DMS53 treated with DMSO at 0.1 percent for 48 hours (cell line): ENCODE measurements around the gene UFSP1.

Experiments
- DNase-seq: peaks from one replicate; lab custom pipeline; 2025; ENCODE audit not compliant: unreplicated experiment; lab: John Stamatoyannopoulos, UW

Gene UFSP1

GRCh38 chr7:100882785-100883526 is 6.6 kb downstream of the UFSP1 start:
- DNase-seq = no peak

DNA sequence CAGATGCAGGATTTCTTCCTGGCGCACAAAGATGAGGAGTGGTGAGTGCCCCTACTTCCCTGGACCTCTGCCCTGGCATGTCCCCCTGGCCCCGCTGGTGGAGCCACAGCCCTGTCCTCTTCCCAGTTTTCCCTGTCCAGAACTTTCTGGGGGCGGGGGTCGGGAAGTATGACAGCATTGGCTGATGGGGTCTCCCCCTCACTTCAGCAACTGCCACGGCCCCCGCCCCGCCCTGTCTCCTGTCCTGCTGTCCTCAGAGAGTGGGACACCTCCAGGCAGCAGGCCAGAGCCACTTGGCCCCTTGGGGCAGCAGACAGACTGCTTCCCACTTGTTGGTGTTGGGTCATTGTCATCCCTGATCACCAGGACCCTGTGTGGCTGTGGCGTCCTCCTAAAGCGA is 7.3 kb downstream of the UFSP1 start:
- DNase-seq = no peak

- DNase-seq = no peak
Measured at GRCh38 chr7:100881136-100881535, 8.4 kb downstream of the UFSP1 start.

DNA sequence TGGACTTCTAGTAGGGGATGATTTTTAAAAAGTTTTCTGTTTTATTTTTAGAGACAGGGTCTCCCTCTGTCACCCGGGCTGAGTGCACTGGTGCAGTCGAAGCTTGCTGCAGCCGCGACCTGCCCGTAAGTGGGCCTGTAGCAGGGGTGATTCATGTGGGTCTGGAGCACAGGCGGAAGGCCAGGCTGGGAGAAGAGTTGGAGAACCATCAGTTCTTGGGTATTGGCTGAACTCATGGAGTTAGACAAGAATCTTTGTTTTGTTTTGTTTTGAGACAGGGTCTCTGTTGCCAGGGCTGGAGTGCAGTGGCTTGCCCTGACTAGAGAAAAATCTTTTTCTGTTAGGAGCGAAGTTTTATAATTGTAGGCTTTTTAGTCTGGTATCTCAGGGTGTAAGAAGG is 8.9 kb downstream of the UFSP1 start:
- DNase-seq = no peak

DNA sequence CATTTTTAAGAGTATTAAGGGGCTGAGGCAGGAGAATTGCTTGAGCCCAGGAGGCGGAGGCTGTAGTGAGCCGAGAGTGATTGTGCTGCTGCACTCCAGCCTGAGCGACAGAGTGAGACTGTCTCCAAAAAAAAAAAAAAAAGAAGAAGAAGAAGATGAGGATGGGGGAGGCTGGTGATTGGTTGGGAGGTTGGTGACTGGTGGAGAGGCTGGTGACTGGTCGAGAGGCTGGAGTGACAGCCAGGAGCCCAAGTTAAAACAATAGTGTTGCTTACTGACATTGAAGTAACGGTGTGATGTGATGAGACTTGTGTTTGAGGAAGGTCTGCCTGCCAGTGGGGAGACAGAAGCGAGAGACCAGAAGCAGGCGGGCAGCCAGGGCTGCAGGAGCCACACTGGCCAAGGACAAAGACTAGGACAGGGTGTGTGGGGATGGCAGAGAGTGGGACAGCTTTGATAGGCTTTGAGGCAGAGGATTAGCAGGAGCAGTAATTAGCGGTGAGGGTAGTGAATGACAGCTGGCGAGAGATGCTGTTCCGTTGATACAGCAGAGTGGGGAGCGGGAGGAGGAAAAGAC is 9.7 kb downstream of the UFSP1 start:
- no peak for DNase-seq

DNA sequence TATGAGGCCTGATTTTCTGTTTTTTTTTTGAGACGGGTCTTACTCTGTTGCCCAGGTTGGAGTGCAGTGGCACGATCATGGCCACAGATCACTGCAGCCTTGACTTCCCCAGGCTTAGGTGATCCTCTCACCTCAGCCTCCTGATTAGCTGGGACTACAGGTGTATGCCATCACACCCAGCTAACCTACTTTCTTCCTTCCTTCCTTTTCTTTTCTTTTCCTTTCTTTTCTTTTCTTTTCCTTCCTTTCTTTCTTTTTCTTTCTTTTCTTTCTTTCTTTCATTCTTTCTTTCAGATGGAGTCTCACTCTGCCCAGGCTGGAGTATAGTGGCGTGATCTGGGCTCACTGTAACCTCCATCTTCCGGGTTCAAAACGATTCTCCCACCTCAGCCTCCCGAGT is 10.8 kb downstream of the UFSP1 start:
- no peak for DNase-seq

GRCh38 chr7:100878013-100878412 is 11.5 kb downstream of the UFSP1 start:
- DNase-seq = no peak

DNA sequence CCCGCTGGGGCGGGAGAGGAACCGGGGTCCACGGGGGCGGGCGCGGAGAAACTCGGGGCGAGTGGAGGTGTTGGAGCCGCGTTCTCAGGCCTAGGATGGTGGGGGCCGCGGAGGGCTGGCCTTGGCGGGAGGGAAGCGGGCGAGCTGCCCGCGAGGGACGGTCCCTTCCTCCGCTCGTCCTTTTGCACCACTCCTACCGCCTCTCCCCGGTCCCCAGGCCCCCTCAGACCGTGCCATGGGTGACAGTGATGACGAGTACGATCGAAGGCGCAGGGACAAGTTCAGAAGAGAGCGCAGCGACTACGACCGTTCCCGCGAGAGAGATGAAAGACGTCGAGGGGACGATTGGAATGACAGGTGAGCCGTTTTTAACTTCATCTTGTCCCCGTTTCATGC is 14.2 kb downstream of the UFSP1 start:
- no peak for DNase-seq

DNA sequence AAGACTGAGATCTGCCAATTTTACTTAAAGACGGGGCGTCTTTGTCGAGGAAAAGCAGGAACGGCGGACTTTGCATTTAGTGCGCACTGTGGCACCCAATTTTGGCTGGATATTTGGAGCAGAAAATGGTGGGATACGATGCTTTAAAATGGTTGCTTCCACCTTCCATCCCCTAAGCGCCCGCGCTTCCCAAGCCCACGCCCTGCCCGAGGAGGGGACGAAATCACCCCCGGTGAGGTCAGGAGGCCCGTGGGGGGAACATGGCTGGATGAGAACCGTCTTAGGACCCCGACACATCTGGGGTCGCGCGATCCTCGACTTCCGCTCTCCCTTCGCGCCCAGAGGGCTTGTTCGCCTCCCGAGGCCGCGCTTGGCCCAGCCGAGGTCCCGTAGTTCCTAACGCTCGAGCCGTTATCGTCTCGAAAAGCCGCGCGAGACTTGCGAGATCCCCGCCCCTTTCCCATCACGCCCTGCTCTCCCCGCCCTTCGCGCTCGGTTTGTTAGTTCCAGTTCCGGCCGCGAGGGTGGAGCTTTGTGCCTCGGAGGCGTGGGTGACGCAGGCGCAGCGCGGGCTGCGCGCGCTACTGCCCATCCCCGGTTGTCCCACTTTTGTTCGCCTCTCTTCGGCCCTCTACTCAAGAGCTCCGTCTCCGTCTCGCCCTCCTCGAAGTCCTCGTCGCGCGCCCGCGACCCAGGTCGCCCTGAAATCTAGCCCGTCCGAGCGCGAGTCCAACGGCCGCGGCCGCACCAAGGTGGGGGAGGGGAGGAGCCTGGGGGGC is 14.7 kb downstream of the UFSP1 start, which contains the start of gene SRRT:
SRRT (plus strand) TSS at position 527 of the 779 bp plus-strand sequence. CDS start 488 bp downstream, outside the sequence.
- DNase-seq = peak; percentile 97

DNA sequence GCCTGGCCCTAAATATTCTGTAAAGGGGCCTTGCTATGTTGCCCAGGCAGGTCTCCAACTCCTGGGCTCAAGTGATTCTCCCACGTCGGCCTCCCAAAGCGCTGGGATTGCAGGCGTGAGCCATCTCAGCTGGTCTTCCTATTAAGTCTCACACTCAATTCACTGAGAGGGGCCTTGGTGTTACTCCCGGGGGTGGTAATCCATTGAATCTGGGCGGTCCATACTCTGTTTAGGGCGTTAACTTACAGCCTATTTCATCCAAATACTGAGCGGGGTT is 15.3 kb downstream of the UFSP1 start:
- DNase-seq = no peak

DNA sequence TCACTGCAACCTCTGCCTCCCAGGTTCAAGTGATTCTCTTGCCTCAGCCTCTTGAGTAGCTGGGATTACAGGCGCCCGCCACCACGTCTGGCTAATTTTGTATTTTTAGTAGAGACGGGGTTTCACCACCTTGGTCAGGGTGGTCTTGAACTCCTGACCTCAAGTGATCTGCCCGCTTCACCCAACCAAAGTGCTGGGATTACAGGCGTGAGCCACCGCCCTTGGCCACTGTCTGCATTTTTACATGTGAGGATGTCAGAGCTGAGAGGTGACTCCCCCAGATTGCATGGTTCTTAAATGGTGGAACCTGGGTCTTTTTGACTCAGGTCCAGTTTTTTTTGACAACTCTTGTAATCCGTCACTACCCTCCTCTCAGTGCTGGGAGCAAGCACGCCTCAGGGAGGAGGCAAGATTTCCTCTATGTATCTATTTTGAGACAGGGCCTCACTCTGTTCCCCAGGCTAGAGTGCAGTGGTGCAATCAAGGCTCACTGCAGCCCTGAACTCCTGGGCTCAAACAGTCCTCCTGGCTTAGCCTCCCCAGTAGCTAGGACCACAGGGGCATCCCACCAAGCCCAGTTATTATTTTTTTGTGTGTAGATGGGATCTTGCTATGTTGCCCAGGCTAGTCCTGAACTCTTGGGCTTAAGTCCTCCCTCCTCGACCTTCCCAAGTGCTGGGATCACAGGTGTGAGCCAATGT is 15.8 kb downstream of the UFSP1 start:
- DNase-seq = no peak

DNA sequence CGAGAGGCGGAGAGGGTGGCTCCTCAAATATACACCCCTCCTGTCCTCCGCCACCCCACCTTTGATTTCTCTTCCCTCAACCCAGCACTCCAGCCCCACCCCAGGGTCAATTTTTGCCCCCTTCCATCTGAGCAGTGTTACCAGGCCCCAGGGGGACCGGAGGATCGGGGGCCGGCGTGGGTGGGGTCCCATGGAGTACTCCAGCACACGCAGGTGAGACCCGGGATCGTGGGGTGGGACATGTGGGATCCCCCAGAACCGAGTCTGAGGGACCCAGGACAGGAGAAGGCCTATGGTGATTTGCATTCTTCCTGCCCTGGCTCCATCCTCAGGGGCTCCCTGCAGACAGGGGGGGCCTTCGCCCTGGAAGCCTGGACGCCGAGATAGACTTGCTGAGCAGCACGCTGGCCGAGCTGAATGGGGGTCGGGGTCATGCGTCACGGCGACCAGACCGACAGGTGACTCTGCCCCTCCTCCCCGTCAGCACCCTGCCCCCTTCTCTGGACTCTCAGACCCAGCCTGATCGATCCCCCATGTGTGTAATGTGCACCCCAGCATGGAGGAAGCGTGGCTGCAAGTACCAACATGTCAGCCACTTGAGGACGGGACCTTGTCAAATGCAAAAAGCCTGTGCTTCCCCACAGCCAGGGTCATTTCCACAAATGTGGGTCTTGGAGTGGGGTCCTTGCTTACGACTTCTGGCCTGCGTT is 21.6 kb downstream of the UFSP1 start:
- no peak for DNase-seq

- DNase-seq = no peak
Measured at GRCh38 chr7:100867040-100867775, 22.3 kb downstream of the UFSP1 start, which contains the start of gene TRIP6. TSS of gene TRIP6 (plus strand) at chr7:100867387. CDS start at chr7:100867498, 111 bp downstream.

GRCh38 chr7:100866729-100867039 is 22.8 kb downstream of the UFSP1 start:
- DNase-seq = no peak

GRCh38 chr7:100865938-100866728 is 23.4 kb downstream of the UFSP1 start:
- peak; percentile 26 for DNase-seq

DNA sequence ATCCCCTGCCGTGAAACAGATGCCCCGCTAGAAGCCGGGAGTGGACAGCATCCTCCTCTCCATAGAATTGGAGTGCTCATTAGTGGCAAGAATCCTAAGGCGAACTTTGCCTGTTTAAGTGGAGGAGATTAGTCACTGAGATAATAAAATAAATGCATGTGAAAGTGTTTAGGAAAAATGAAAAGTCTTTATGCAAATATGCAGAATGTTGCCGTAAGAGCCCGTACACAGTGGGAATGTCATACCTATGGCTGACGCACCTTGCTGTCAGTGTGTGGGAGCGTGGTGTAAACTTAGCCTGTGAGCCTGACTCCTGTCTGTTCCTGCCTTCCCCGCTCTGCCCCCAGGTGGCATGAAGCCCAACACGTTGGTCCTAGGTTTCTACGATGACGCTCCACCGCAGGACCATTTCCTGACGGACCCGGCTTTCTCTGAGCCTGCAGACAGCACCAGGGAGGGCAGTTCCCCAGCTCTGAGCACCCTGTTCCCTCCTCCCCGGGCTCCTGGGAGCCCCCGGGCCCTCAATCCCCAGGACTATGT is 24.1 kb downstream of the UFSP1 start:
- DNase-seq = no peak

GRCh38 chr7:100864263-100864845 is 25.2 kb downstream of the UFSP1 start:
- DNase-seq = no peak

- no peak for DNase-seq
Measured at GRCh38 chr7:100863406-100863950, 26.0 kb downstream of the UFSP1 start.

- no peak for DNase-seq
Measured at GRCh38 chr7:100861616-100861985, 27.9 kb downstream of the UFSP1 start.
